Stimulated activated CD4-positive, alpha-beta T cell treated with anti-CD3 and anti-CD28 coated beads, Interleukin-15, amount 100 ng/mL, for 24 hours (primary cell): ENCODE data around the gene WSCD2.
A peak's percentile ranks its signal among the peaks of the same experiment; 100 is the strongest.
"Not testable (repeated sequence)": the region's sequence is repeated elsewhere in the genome, so short reads cannot be mapped to it uniquely, and the experiment has no call there.

Source experiments
- DNase-seq: peaks from one replicate; pipeline ENCODE4 v3.0.0-alpha.2; 2020

WSCD2 gene

DNA sequence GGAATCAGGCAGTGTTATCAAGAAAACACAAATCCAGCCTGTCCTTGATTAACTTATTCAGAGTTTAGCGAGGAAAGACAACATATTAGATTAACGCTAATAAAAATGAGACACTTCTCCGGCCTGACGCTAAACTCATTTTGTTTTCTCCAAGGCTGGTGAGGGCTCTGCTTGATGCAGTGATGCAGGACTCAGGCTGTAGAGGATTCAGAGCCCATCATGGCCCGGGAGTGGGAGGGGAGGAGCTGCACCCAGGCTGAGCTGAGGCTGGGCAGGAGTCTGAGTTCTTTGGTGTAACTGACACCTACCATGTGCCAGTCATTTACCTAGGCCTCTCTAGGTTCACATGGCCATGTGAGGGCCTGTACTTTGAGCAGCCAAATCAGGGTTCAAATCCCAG, 70.0 kb downstream of the WSCD2 start:
- DNase-seq: no peak

- DNase-seq: no peak
Observed at GRCh38 chr12:108201808-108202207, 72.7 kb downstream of the WSCD2 start.

- no peak for DNase-seq
Observed at GRCh38 chr12:108204117-108204987, 75.3 kb downstream of the WSCD2 start.

- no peak for DNase-seq
Observed at GRCh38 chr12:108205864-108206263, 76.8 kb downstream of the WSCD2 start.

DNA sequence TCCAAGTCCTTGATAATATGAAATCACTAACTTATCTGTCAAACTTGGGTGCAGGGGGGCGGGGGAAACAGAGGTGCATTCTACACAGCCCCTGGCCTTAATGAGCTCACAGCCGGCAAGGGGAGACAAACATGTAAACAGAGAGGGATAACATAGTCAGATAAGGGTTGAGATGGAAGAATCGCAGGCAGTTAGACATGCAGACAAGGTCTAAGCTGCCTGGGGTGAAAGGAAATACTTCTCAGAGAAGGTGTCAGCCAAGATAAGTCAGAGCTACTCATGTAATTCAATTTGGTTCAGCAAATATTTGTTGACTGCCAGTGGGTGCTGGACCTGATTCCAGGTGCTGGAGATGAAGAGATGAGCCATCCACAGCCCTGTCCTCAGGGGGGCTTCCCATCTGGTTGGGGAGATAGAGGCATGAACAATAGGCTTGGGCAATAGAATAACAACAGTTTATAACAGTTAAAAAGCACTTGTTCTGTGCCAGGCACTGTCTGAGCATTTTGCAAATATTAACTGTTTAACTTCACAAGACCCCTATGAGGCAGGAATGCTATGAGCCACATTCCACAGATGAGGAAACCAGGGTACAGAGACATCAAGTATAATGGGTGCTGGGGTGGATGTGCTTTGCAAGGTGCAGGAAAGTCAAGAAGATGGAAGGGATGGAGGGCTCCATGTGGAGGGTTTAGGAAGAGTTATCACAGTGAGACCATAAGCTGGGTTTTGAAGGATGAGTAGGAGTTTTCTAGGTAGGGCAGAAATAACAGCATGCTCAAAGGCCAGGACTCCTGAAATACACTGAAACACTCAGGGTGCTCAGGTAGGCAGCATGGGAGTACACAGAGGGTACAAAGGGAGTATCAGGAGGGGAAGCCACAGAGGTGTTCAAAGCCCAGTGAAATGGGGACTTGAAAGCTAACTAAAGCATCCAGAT, 79.0 kb downstream of the WSCD2 start:
- no peak for DNase-seq

DNA sequence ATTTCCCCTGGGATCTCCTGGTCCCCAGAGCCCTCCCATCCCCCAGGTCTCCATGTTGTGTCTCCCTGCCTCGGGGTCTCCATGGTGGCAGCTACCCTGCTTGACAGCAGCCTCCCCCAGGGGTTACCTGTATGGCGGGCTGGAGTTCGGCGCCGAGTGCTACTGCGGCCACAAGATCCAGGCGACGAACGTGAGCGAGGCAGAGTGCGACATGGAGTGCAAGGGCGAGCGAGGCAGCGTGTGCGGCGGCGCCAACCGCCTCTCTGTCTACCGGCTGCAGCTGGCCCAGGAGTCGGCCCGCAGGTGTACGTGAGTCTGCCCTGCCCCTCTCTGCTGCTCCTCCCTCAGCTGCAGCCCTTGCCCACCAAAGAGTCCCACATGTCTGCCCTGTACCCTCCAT, 80.9 kb downstream of the WSCD2 start:
- no peak for DNase-seq

- DNase-seq: no peak
Observed at GRCh38 chr12:108211157-108211556, 82.1 kb downstream of the WSCD2 start.

DNA sequence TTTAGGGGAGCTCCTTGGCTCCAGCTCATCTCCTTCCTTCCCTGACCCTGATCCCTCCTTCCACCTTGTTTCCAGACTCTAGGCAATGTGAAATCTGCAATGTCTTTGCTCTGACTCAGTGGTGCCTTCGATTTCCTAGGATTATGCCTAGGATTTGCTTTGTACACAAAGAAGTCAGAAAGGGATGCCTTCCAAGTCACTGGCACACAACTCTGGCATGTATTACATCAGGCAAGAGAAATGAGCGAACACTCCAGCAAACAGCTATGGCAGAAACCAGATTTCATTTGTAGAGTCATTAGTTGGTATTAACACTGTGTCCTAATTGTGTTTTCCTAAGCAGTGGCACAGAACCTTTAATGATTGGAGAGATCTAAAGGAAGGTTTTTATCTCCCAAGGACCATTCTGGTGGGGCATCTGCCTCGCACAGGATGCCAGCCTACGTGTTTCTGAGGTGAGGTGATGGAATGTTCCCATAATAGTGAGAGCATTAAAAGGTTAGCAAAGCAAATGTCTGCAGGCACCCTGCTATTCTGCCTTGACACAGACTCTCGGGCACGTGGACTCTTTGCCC, 84.9 kb downstream of the WSCD2 start:
- no peak for DNase-seq

DNA sequence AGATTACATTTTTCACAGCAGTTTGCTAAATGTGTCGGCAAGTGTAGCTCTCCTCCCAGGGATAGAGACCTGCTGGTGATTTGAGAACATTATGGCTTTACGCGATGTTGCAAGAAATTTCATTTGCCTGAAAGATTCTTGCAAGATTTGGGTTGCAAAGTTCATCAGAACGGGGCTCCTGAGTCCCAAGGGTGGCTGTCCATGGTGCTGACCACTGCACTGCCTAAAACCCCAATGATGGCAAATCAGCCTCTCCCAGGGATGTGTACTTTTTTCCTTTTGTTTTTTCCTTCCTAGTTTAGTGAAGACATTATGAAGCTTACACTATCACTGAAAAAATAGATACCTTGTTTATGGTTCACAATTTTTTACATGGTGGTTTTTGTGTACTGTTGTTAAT, 85.4 kb downstream of the WSCD2 start:
- DNase-seq: peak; percentile 18

GRCh38 chr12:108215458-108215857, 86.4 kb downstream of the WSCD2 start:
- DNase-seq: no peak

DNA sequence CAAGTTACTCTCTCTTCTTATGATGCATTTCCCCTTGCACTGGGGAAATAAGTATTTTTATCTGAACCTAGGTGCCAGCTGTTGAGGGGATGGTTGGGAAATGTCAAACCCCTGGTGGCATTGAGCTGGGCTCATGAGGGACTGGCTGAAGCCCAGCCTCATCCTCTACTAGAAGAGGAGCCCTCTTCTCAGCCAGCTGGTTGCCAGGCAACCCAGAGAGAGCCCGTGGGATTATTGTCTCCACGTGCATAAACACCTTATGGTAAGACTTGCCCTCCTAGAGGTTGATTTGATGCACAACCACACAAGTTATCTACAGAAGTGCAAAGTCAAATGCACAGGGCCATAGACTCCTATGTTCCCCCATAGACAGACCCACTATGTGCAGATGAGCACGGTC, 89.8 kb downstream of the WSCD2 start:
- DNase-seq: no peak

- not testable (repeated sequence) for DNase-seq
Observed at GRCh38 chr12:108225101-108225500, 96.0 kb downstream of the WSCD2 start.

- DNase-seq: no peak
Observed at GRCh38 chr12:108226866-108227265, 97.8 kb downstream of the WSCD2 start.

DNA sequence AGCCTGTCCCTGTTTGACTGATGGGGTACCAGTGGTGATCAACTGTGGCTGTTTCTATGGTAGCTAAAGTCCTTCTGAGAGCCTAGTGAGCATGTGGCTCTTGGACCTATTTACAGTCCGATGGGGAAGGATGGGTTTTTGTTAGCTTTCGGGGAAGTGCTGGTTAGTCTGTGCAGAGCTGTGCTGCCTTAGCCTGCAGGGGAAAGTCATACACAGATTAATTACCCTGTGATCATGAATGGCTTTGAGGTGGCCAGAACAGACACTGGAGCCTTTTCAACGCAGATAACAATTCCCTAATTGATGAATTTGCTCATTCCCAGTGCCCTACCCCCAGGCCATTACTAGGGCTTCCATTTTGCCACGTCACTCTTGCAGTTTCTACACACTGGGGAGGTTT, 99.7 kb downstream of the WSCD2 start:
- no peak for DNase-seq

- DNase-seq: no peak
Observed at GRCh38 chr12:108231109-108231905, 102.2 kb downstream of the WSCD2 start.

- no peak for DNase-seq
Observed at GRCh38 chr12:108231909-108232434, 102.9 kb downstream of the WSCD2 start.

GRCh38 chr12:108232565-108232964, 103.5 kb downstream of the WSCD2 start:
- DNase-seq: no peak

GRCh38 chr12:108234158-108234557, 105.1 kb downstream of the WSCD2 start:
- no peak for DNase-seq

DNA sequence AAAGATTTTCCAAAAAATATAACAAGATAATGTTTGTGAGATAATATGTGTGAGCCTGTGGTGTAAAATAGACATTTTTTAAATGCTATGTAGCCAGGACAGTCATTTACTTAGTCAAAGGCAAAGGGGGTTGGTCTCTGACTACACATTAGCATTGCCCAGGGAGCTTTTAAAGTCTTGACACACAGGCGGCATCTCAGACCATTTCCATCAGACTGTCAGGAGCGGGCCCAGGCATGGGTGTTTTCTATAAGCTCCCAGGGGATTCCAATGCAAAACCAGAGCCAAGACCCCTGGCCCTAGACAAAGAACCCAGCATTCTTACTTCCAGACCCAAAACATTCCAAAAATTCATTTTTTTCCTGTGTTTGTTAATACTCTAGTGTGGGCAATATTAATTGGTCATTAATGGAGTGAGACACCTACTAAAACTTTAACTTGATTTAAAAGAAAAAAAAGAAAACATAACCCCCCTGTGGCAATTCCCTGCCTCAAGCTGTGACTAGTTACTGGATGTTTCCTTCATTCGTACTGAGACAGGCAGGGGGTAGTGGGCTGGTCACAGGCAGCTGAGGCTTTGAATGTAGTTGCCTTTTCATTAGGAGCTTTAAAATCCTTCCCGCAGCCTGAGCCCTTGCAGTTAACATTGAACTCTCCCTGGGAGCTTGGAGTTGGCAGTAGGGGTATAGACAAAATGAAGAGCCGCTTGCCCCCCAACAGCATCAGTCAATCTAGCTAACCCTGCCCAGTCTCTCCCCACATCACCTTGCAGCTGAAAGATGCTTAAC, 106.3 kb downstream of the WSCD2 start:
- no peak for DNase-seq

GRCh38 chr12:108235985-108236263, 106.8 kb downstream of the WSCD2 start:
- no peak for DNase-seq

GRCh38 chr12:108236366-108236765, 107.3 kb downstream of the WSCD2 start:
- DNase-seq: no peak

DNA sequence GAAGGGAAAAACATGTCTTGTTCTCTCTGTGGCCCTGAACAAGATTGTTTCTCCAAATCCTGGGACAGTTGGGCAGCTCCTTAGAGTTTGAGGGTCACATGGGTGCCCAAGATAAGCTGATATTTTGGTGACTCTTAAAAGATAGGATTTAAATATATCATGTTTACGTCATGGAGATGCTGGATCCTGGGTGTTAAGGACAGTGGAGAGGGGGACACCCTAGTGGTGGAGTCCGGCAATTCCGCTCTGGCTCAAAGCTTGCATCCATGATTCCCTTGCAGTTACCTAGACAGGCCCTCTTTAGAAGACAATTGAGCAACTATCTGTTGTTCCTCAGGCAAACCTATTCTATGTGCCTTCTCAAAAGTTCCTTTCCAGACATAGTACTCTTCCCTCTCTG, 108.2 kb downstream of the WSCD2 start:
- no peak for DNase-seq
